LNCaP clone FGC (cell line): ENCODE data around the gene CHRNA7.

Source experiments
- DNase-seq: peaks from one replicate; pipeline ENCODE4 v3.0.0-alpha.2; 2011; ENCODE audit warnings: low read depth
- H3K4me3 ChIP-seq: 2 replicates; pipeline ENCODE4 v1.5.1; 2011; ENCODE audit warnings: mild to moderate bottlenecking, low read depth, low read length, control low read depth
- TF ChIP-seq, protein P1 (sequence below): IDR thresholded peaks from 2 replicates; pipeline ENCODE4 v1.5.1; 2012; ENCODE audit warnings: mild to moderate bottlenecking; ENCODE audit not compliant: control insufficient read depth, insufficient read depth; ENCODE audit errors: extremely low read depth

Gene CHRNA7

DNA sequence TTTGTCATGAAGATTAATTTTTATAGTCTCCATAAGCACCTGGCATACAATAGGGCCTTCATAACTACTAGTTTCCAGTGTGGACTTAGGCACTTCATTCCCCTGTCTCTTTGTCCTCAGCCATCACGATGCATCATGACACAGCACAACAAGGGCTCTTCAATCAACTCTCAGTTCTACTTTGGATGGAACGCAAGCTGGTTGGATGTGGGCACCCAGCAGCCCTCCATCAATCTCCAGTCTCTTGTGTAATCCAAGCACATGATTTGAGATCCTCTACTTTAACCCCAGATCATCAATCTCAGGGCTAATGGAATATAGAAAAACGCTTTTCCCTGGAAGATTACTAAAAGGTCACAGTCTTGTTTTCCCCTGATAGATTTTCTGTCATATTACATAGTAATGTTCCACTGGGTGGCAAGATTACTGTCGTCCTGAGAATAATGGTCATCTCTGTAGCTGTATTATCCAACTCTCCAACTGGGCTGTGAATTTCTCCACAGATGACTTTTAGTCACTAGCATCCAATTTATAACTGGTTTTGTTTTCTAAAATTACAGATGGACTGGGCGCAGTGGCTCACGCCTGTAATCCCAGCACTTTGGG lies 22.9 kb upstream of the CHRNA7 start:
- no peak for DNase-seq
- H3K4me3 ChIP-seq, result no peak overlapping the region
- TF ChIP-seq, protein P1, sequence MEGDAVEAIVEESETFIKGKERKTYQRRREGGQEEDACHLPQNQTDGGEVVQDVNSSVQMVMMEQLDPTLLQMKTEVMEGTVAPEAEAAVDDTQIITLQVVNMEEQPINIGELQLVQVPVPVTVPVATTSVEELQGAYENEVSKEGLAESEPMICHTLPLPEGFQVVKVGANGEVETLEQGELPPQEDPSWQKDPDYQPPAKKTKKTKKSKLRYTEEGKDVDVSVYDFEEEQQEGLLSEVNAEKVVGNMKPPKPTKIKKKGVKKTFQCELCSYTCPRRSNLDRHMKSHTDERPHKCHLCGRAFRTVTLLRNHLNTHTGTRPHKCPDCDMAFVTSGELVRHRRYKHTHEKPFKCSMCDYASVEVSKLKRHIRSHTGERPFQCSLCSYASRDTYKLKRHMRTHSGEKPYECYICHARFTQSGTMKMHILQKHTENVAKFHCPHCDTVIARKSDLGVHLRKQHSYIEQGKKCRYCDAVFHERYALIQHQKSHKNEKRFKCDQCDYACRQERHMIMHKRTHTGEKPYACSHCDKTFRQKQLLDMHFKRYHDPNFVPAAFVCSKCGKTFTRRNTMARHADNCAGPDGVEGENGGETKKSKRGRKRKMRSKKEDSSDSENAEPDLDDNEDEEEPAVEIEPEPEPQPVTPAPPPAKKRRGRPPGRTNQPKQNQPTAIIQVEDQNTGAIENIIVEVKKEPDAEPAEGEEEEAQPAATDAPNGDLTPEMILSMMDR, result no peak

DNA sequence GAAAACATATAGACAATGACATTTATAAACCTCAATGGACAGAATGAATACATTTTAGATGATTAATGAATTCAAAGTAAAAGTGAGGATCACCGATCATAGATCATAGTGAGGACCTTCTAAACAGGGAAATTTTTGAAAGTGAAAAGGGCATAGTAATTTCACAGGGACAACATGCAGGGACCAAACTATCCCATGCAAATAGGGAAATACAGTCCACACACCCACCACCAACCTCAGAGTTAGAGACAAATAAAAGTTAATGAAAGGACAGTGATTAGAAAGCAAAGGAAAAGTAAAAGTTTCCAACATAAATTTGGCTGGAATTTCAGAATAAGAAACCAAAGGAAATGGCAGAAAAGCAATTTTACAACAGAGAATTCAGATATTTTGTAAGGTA lies 15.4 kb upstream of the CHRNA7 start:
- TF ChIP-seq, protein P1, result no peak
- no peak overlapping the region for H3K4me3 ChIP-seq
- DNase-seq, result no peak

DNA sequence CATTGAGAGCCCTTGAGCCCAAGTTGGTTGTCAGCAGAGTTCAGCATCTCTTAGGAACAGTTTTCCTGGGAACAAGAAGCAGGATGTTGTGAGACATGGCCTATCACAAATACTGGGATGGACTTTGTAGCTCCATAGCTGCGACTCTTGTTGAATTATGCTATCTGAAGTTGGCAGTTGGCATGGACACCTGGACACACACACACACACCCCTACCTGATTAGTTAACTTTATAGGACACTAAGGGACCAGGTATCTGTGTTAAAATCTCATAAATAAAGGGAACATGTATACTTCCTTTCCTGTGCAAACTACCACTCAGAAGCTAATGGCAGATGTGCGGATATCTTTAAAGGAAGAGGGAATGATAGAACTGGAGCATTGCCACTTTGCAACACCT lies 10.2 kb upstream of the CHRNA7 start:
- TF ChIP-seq, protein P1, result no peak
- no peak overlapping the region for H3K4me3 ChIP-seq
- DNase-seq, result peak; percentile 88

DNA sequence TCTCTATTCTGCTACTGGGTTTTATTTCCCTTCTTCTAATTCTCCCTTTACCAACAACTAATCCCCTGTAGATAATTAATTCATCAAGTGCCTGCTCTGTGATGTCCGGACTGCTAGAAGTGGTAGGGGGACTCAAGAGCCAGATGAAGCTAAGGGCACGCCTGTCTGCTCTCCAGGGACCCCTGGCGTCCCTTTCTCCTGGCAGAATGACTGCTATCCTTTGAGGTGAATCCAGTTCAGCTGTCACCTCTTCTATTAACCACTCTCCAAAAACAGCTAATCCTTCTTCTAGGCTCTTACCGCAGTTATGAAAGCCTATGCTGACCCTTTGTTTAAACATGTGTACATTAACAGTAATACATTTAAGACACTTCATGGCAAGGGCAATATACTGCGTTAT lies 1.4 kb upstream of the CHRNA7 start:
- no peak for DNase-seq
- TF ChIP-seq, protein P1, result no peak
- H3K4me3 ChIP-seq, result no peak overlapping the region

DNA sequence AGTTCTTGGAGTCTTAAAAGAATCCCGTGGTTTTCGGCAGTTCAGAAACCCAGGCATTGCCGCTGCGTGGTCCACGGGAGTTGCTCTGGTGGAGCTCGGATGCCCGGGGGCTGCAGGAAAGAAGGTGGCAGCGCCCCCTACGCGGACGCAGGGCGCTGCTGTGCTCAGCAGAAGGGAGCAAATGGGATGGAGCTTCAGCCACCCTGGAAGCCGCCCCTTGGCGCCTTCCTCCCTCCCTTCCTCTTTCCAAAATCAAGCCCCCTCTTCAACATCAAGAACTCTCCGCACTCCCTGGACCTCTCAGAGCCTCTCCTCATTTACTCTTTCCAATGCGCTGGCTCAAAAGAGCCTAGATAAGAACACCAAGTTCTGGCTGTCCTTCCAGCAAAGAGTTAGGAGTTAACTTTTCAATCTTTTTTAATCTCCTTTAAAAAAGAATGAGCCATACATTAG lies 880 bp upstream of the CHRNA7 start:
- TF ChIP-seq, protein P1, result peak; percentile 42
- no peak overlapping the region for H3K4me3 ChIP-seq
- no peak for DNase-seq

DNA sequence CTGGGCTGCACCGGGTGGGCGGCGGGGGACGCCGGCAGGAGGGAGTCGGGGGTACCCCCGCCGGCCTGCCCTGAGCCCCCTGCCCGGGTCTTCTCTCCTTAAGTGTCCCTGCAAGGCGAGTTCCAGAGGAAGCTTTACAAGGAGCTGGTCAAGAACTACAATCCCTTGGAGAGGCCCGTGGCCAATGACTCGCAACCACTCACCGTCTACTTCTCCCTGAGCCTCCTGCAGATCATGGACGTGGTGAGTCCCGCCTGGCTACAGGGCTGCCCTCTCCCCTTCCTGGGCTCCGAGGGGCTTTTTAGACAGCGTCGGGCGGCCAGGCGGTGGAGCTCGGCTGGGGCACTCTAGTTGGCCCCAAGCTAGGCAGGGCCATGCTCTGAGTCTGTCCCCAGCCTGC lies 480 bp downstream of the CHRNA7 start:
- TF ChIP-seq, protein P1, result no peak
- no peak for DNase-seq
- H3K4me3 ChIP-seq, result peak overlapping the region; percentile 49

DNA sequence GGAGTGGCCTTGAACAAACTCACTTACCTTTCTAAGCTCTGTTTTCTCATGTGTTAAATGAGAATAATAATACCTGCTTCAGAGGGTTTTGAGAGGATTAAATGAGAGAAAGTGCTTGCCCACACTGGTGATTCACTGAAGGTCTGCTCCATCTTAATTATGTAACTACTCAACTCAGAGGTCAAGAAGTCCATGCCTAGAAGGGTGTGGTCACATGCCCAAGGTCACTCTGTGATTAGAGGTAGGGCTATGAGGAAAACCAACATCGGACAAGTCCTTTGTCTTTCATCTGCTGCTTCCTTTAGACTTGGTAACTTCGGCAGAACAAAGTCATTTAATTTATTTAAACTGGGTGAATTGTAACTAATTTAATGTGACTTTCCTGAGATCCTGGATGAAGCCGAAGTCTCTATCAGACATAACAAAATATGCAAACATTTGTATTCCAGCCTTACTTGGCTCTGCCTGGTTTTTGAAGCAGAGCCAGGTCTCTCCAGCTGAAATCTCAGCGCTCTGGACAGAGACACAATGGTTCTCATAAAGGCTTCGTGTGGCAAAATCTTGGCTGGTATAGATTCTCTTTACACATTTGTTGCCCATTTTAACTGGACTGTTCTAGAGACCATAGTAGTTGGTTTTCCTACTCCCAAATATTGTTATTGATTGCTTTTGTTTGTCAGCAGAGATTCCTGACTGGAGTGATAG lies 3.0 kb downstream of the CHRNA7 start:
- peak; percentile 77 for DNase-seq
- TF ChIP-seq, protein P1, result no peak
- no peak overlapping the region for H3K4me3 ChIP-seq
